Upper lobe of left lung (tissue), 6 donors: ENCODE results near the gene PRSS35. TPM values are rescaled to one million over a fixed set of nuclear protein-coding genes. Genes with fewer than 3 reads are reported as not detected.

Source experiments
- ATAC-seq, 2 donors: fragments of 200-7000 bp; cut with Tn5 transposase; one replicate each; pipeline ENCODE4 v1.9.1; 2022; ENCODE audit warnings: mild to moderate bottlenecking in 2 of 2, moderate library complexity in 2 of 2; ENCODE audit not compliant: low FRiP score in 2 of 2
- DNase-seq, 2 donors: peaks; one replicate each; pipeline ENCODE4 v3.0.0-alpha.2; 2019 to 2020
- H3K27ac ChIP-seq, 4 donors: fragments of 200-600 bp; sonication (generic); one replicate each; pipeline ENCODE4 v1.5.1; 2016 to 2019
- H3K27me3 ChIP-seq, 4 donors: fragments of 200-600 bp; sonication (generic); one replicate each; pipeline ENCODE4 v1.5.1; 2017 to 2019
- H3K36me3 ChIP-seq, 4 donors: fragments of 200-600 bp; sonication (generic); one replicate each; pipeline ENCODE4 v1.5.1; 2016 to 2019
- H3K4me1 ChIP-seq, 4 donors: fragments of 200-600 bp; sonication (generic); one replicate each; pipeline ENCODE4 v1.5.1; 2018 to 2019
- H3K4me3 ChIP-seq, 4 donors: fragments of 200-600 bp; sonication (generic); one replicate each; pipeline ENCODE4 v1.5.1; 2017 to 2019; ENCODE audit warnings: mild to moderate bottlenecking in 2 of 4, moderate library complexity in 1 of 4
- H3K9me3 ChIP-seq, 4 donors: fragments of 200-600 bp; sonication (generic); one replicate each; pipeline ENCODE4 v1.5.1; 2018 to 2019
- EP300 ChIP-seq, 4 donors: sonication (generic); formaldehyde crosslinking; IDR thresholded peaks; one replicate each; pipeline ENCODE4 v1.5.1; 2017; ENCODE audit warnings: antibody characterized with exemption in 4 of 4, control low read depth in 2 of 4
- POLR2A ChIP-seq, 4 donors: fragments of 450-650 bp; IDR thresholded peaks; one replicate each; pipeline ENCODE4 v1.5.1; 2016 to 2017; ENCODE audit warnings: antibody characterized with exemption in 4 of 4, mild to moderate bottlenecking in 2 of 4
- POLR2AphosphoS5 ChIP-seq, 2 donors: sonication (generic); formaldehyde crosslinking; IDR thresholded peaks; one replicate each; pipeline ENCODE4 v1.5.1; 2017; ENCODE audit warnings: antibody characterized with exemption in 2 of 2
- WGBS, 2 donors: methylation state at CpG; one replicate each; pipeline ENCODE4 v1.1.5; 2017 to 2018; 5-methylcytosine and 5-hydroxymethylcytosine counted together
- total RNA-seq, 6 donors: library from RNA; depleted of rRNA in 4 of 6; stranded (reverse); fragments of >200 nt in 4 of 6; gene quantifications; one replicate each; pipeline versions ENCODE4 v1.1.0 to v1.2.1, GENCODE V29; 2016 to 2021
- TF ChIP-seq, protein P1 (sequence below), 6 experiments: fragments of 450-650 bp in 4 of 6; fragments of 200-600 bp in 2 of 6; sonication (generic) in 2 of 6; IDR thresholded peaks; one replicate each; pipeline ENCODE4 v1.5.1; 2016 to 2019; ENCODE audit warnings: antibody characterized with exemption in 6 of 6
- donor health status: DM: no; HTN: no; CAD: no; lungs with moderate emphysema.
- donor health status: DM: no; HTN: yes; CAD: no; lungs with severe emphysema.

Gene PRSS35
- total RNA-seq, 6 donors from 2014 or later = 0.57 to 1.4 (median 0.86) TPM; not detected in 2

- 75% methylated on average over 8 of the region's 8 CpGs for WGBS, 2 donors
Observed at GRCh38 chr6:83511266-83511665, 1.1 kb upstream of the PRSS35 start.

GRCh38 chr6:83514466-83514865 lies 2.1 kb downstream of the PRSS35 start:
- DNase-seq (no peak), ATAC-seq (no peak)
- H3K4me3 ChIP-seq = no peak overlapping the region
- H3K27me3 ChIP-seq = no peaks in the 10 kb centered on the region
- H3K4me1 ChIP-seq = peaks cover 0 to 17% (median 5%) of the 10 kb centered on the region in 4 donors
- 50 to 73% methylated on average over 1 of the region's 1 CpG for WGBS, 2 donors
- H3K36me3 ChIP-seq = no peaks in the 10 kb centered on the region
- H3K27ac ChIP-seq = no peak overlapping the region
- TF ChIP-seq POLR2A (IDR thresholded peaks at IDR 0.05) = no peak
- no peak for TF ChIP-seq POLR2AphosphoS5 (IDR thresholded peaks at IDR 0.05)
- no peak for TF ChIP-seq EP300 (IDR thresholded peaks at IDR 0.05)
- TF ChIP-seq, protein P1, sequence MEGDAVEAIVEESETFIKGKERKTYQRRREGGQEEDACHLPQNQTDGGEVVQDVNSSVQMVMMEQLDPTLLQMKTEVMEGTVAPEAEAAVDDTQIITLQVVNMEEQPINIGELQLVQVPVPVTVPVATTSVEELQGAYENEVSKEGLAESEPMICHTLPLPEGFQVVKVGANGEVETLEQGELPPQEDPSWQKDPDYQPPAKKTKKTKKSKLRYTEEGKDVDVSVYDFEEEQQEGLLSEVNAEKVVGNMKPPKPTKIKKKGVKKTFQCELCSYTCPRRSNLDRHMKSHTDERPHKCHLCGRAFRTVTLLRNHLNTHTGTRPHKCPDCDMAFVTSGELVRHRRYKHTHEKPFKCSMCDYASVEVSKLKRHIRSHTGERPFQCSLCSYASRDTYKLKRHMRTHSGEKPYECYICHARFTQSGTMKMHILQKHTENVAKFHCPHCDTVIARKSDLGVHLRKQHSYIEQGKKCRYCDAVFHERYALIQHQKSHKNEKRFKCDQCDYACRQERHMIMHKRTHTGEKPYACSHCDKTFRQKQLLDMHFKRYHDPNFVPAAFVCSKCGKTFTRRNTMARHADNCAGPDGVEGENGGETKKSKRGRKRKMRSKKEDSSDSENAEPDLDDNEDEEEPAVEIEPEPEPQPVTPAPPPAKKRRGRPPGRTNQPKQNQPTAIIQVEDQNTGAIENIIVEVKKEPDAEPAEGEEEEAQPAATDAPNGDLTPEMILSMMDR (IDR thresholded peaks at IDR 0.05) = no peak
- H3K9me3 ChIP-seq = no peaks in the 10 kb centered on the region

More at GRCh38 chr6:83511266-83511665, 1.1 kb upstream of the PRSS35 start:
- DNase-seq (no peak), ATAC-seq (no peak)
- Histone ChIP-seq H3K9me3 (no peaks in the 10 kb centered on the region), H3K4me1 (peaks cover 0 to 17% (median 5%) of the 10 kb centered on the region in 4 donors), H3K27me3 (no peaks in the 10 kb centered on the region), H3K27ac (no peak overlapping the region), H3K36me3 (no peaks in the 10 kb centered on the region), H3K4me3 (no peak overlapping the region)
- TF ChIP-seq POLR2AphosphoS5 (IDR thresholded peaks at IDR 0.05) = no peak
- TF ChIP-seq, protein P1 (IDR thresholded peaks at IDR 0.05) = no peak
- TF ChIP-seq EP300 (IDR thresholded peaks at IDR 0.05) = no peak
- TF ChIP-seq POLR2A (IDR thresholded peaks at IDR 0.05) = no peak

DNA sequence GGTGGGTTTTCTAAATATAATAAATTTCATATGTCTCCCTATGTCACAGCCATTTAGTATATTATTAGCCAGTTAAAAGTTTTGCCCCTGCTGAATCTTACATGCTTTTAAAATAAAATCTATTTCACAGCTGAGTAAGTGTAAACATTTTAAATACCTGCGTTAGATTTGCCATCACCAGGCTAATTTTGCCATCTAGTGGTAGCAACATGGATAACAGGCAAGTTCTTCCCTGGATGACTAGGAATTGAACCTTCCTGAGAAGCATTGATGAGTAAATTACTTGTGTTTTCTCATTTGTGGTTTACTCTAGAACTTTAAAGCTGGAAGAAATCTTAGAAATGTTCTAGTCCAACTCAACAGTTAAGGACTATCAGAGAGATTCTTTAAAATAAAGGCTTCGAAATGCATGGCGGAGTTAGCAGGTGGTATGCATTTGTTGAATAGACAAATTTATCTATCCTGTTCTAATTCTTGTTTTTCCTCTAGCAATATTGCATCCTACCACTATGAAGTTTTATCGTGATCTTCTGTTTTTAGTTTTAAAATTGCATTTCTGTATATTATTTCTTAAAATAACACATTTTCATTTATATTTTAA lies 2.6 kb downstream of the PRSS35 start:
- DNase-seq (no peak), ATAC-seq (peak in 1 of 2 donors; percentile 54)
- WGBS, 2 donors = 23 to 34% methylated on average over 4 of the region's 4 CpGs
- H3K4me3 ChIP-seq = no peak overlapping the region
- no peaks in the 10 kb centered on the region for H3K9me3 ChIP-seq
- H3K27ac ChIP-seq = no peak overlapping the region
- TF ChIP-seq, protein P1 (IDR thresholded peaks at IDR 0.05) = peak; percentile 61 to 79 (median 70)
- TF ChIP-seq POLR2AphosphoS5 (IDR thresholded peaks at IDR 0.05) = no peak
- no peaks in the 10 kb centered on the region for H3K36me3 ChIP-seq
- H3K27me3 ChIP-seq = no peaks in the 10 kb centered on the region
- H3K4me1 ChIP-seq = peaks cover 0 to 17% (median 5%) of the 10 kb centered on the region in 4 donors

DNA sequence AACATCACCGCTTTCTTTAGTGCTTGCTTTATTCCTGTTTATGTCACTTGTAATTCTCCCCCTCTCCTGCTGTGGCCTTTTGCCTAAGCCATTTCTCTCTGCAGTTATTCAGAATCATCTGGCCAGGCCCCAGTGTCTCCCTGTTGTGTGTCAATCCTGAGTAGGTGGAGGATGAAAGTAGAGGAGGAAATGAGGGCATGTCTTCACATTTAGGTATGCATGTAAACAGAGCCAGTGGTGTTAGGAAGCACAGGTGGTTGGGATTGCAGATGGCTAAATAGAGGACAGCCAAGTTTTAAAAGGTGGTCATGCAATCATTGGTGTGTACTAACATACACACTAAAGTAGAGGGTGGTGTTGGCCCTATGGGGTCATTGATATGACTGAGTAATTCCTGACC lies 5.2 kb downstream of the PRSS35 start:
- TF ChIP-seq EP300 (IDR thresholded peaks at IDR 0.05) (no peak), POLR2AphosphoS5 (IDR thresholded peaks at IDR 0.05) (no peak), POLR2A (IDR thresholded peaks at IDR 0.05) (no peak)
- TF ChIP-seq, protein P1 (IDR thresholded peaks at IDR 0.05) = no peak
- Histone ChIP-seq H3K9me3 (no peaks in the 10 kb centered on the region), H3K27me3 (no peaks in the 10 kb centered on the region), H3K27ac (no peak overlapping the region), H3K36me3 (no peaks in the 10 kb centered on the region), H3K4me1 (peaks cover 0 to 6% (median 0%) of the 10 kb centered on the region in 4 donors), H3K4me3 (no peak overlapping the region)
- 73 to 78% methylated on average over 1 of the region's 1 CpG for WGBS, 2 donors
- DNase-seq = no peak
- no peak for ATAC-seq
